ENCODE data around the gene PREB.
"Not testable (repeated sequence)": the region's sequence is repeated elsewhere in the genome, so short reads cannot be mapped to it uniquely, and the experiment has no call there.

PREB gene

GRCh38 chr2:27118525-27119329, 15.7 kb downstream of the PREB start, which contains the start of gene CGREF1:
CGREF1 (minus strand) TSS chr2:27119128; CDS start chr2:27104366, 14,762 bp downstream.
- DNase-seq (ENCODE audit: insufficient read length, low spot score) (peak; percentile 55), FAIRE-seq (peak; percentile 94)

GRCh38 chr2:27117995-27118524, 16.4 kb downstream of the PREB start:
- TF ChIP-seq TAF1 (IDR thresholded peaks at IDR 0.05; ENCODE audit: low read depth, low read length) (no peak), PAX5 (IDR thresholded peaks at IDR 0.05; ENCODE audit: insufficient read depth, low read length, severe bottlenecking) (no peak), POLR2AphosphoS5 (IDR thresholded peaks at IDR 0.05; ENCODE audit: low read depth, low read length) (no peak), POU2F2 (IDR thresholded peaks at IDR 0.05; ENCODE audit: low read depth, low read length) (no peak), POLR2A (IDR thresholded peaks at IDR 0.05; ENCODE audit: low read depth, low read length) (no peak), SPI1 (IDR thresholded peaks at IDR 0.05; ENCODE audit: low read depth, low read length) (no peak)
- DNase-seq (ENCODE audit: insufficient read length, low spot score), result no peak
- no peak for FAIRE-seq

More at GRCh38 chr2:27118525-27119329, 15.7 kb downstream of the PREB start, which contains the start of gene CGREF1:
- TF ChIP-seq POU2F2 (IDR thresholded peaks at IDR 0.05; ENCODE audit: low read depth, low read length) (no peak), SPI1 (IDR thresholded peaks at IDR 0.05; ENCODE audit: low read depth, low read length) (no peak), POLR2AphosphoS5 (IDR thresholded peaks at IDR 0.05; ENCODE audit: low read depth, low read length) (no peak), POLR2A (IDR thresholded peaks at IDR 0.05; ENCODE audit: low read depth, low read length) (no peak), PAX5 (IDR thresholded peaks at IDR 0.05; ENCODE audit: insufficient read depth, low read length, severe bottlenecking) (no peak), TAF1 (IDR thresholded peaks at IDR 0.05; ENCODE audit: low read depth, low read length) (no peak)

GRCh38 chr2:27115519-27115918, 18.9 kb downstream of the PREB start:
- TF ChIP-seq POLR2AphosphoS5 (IDR thresholded peaks at IDR 0.05; ENCODE audit: low read depth, low read length) (no peak), POU2F2 (IDR thresholded peaks at IDR 0.05; ENCODE audit: low read depth, low read length) (no peak), POLR2A (IDR thresholded peaks at IDR 0.05; ENCODE audit: low read depth, low read length) (no peak), PAX5 (IDR thresholded peaks at IDR 0.05; ENCODE audit: insufficient read depth, low read length, severe bottlenecking) (no peak), TAF1 (IDR thresholded peaks at IDR 0.05; ENCODE audit: low read depth, low read length) (no peak), SPI1 (IDR thresholded peaks at IDR 0.05; ENCODE audit: low read depth, low read length) (no peak)
- no peak for DNase-seq (ENCODE audit: insufficient read length, low spot score)
- FAIRE-seq, result no peak

GRCh38 chr2:27111392-27112078, 22.9 kb downstream of the PREB start:
- FAIRE-seq; DNase-seq (ENCODE audit: insufficient read length, low spot score): not testable (repeated sequence)

GRCh38 chr2:27110603-27111352, 23.7 kb downstream of the PREB start:
- not testable (repeated sequence) for FAIRE-seq; DNase-seq (ENCODE audit: insufficient read length, low spot score)

- DNase-seq (ENCODE audit: insufficient read length, low spot score) (no peak), FAIRE-seq (no peak)
- TF ChIP-seq POLR2A (IDR thresholded peaks at IDR 0.05; ENCODE audit: low read depth, low read length) (no peak), PAX5 (IDR thresholded peaks at IDR 0.05; ENCODE audit: insufficient read depth, low read length, severe bottlenecking) (no peak), TAF1 (IDR thresholded peaks at IDR 0.05; ENCODE audit: low read depth, low read length) (no peak), POLR2AphosphoS5 (IDR thresholded peaks at IDR 0.05; ENCODE audit: low read depth, low read length) (no peak), SPI1 (IDR thresholded peaks at IDR 0.05; ENCODE audit: low read depth, low read length) (no peak), POU2F2 (IDR thresholded peaks at IDR 0.05; ENCODE audit: low read depth, low read length) (no peak)
These were observed 25.4 kb downstream of the PREB start for GRCh38 chr2:27109083-27109482.

- TF ChIP-seq POLR2A (IDR thresholded peaks at IDR 0.05; ENCODE audit: low read depth, low read length) (no peak), TAF1 (IDR thresholded peaks at IDR 0.05; ENCODE audit: low read depth, low read length) (no peak), POLR2AphosphoS5 (IDR thresholded peaks at IDR 0.05; ENCODE audit: low read depth, low read length) (no peak), SPI1 (IDR thresholded peaks at IDR 0.05; ENCODE audit: low read depth, low read length) (no peak), POU2F2 (IDR thresholded peaks at IDR 0.05; ENCODE audit: low read depth, low read length) (no peak), PAX5 (IDR thresholded peaks at IDR 0.05; ENCODE audit: insufficient read depth, low read length, severe bottlenecking) (no peak)
- no peak for DNase-seq (ENCODE audit: insufficient read length, low spot score)
- FAIRE-seq, result no peak
These were observed 26.2 kb downstream of the PREB start for GRCh38 chr2:27108221-27108620.

- TF ChIP-seq PAX5 (IDR thresholded peaks at IDR 0.05; ENCODE audit: insufficient read depth, low read length, severe bottlenecking), result no peak
- no peak for TF ChIP-seq POU2F2 (IDR thresholded peaks at IDR 0.05; ENCODE audit: low read depth, low read length)
- no peak for TF ChIP-seq POLR2AphosphoS5 (IDR thresholded peaks at IDR 0.05; ENCODE audit: low read depth, low read length)
- no peak for TF ChIP-seq POLR2A (IDR thresholded peaks at IDR 0.05; ENCODE audit: low read depth, low read length)
- TF ChIP-seq SPI1 (IDR thresholded peaks at IDR 0.05; ENCODE audit: low read depth, low read length), result no peak
- TF ChIP-seq TAF1 (IDR thresholded peaks at IDR 0.05; ENCODE audit: low read depth, low read length), result no peak
- FAIRE-seq (no peak), DNase-seq (ENCODE audit: insufficient read length, low spot score) (no peak)
These were observed 28.5 kb downstream of the PREB start for GRCh38 chr2:27105981-27106380.

- DNase-seq (ENCODE audit: insufficient read length, low spot score), result no peak
- TF ChIP-seq POLR2A (IDR thresholded peaks at IDR 0.05; ENCODE audit: low read depth, low read length), result no peak
- no peak for FAIRE-seq
These were observed 32.1 kb downstream of the PREB start for GRCh38 chr2:27102329-27102728.

All from GM12891 (cell line).